BE2C (cell line): Measurements from ENCODE around the gene SMIM29.

Experiments
- DNase-seq: peaks from one replicate; pipeline ENCODE4 v3.0.0-alpha.2; 2020
- H3K27me3 ChIP-seq: fragments of 250-450 bp; sonication (Bioruptor Pico); 2 replicates; pipeline ENCODE4 v1.5.1; 2020; ENCODE audit warnings: mild to moderate bottlenecking
- H3K36me3 ChIP-seq: fragments of 250-450 bp; sonication (Bioruptor Pico); 2 replicates; pipeline ENCODE4 v1.5.1; 2020; ENCODE audit warnings: mild to moderate bottlenecking
- H3K4me1 ChIP-seq: fragments of 250-450 bp; sonication (Bioruptor Pico); 2 replicates; pipeline ENCODE4 v1.5.1; 2020
- H3K4me3 ChIP-seq: 2 replicates; pipeline ENCODE4 v1.5.1; 2011; ENCODE audit warnings: low read depth, low read length
- H3K9me3 ChIP-seq: fragments of 250-450 bp; sonication (Bioruptor Pico); 2 replicates; pipeline ENCODE4 v1.5.1; 2020
- CTCF ChIP-seq: IDR thresholded peaks from 2 replicates; pipeline ENCODE4 v1.5.1; 2012; ENCODE audit warnings: mild to moderate bottlenecking, low read depth, low read length

Gene SMIM29

GRCh38 chr6:34285448-34286164, 36.8 kb upstream of the SMIM29 start:
- Histone ChIP-seq H3K4me1 (no peaks in the 10 kb centered on the region), H3K27me3 (no peaks in the 10 kb centered on the region), H3K4me3 (no peak overlapping the region), H3K9me3 (no peaks in the 10 kb centered on the region), H3K36me3 (peaks cover 28% of the 10 kb centered on the region)
- no peak for TF ChIP-seq CTCF
- DNase-seq: no peak

GRCh38 chr6:34284563-34285447, 36.0 kb upstream of the SMIM29 start:
- Histone ChIP-seq H3K27me3 (no peaks in the 10 kb centered on the region), H3K4me1 (no peaks in the 10 kb centered on the region), H3K9me3 (no peaks in the 10 kb centered on the region), H3K36me3 (peaks cover 32% of the 10 kb centered on the region), H3K4me3 (no peak overlapping the region)
- no peak for DNase-seq
- TF ChIP-seq CTCF: no peak

- no peak for DNase-seq
- H3K36me3 ChIP-seq: peaks cover 35% of the 10 kb centered on the region
These were observed 33.0 kb upstream of the SMIM29 start for GRCh38 chr6:34281702-34282334.

GRCh38 chr6:34280216-34280615, 31.4 kb upstream of the SMIM29 start:
- H3K27me3 ChIP-seq: no peaks in the 10 kb centered on the region
- no peaks in the 10 kb centered on the region for H3K9me3 ChIP-seq
- TF ChIP-seq CTCF: no peak
- H3K4me1 ChIP-seq: no peaks in the 10 kb centered on the region
- no peak for DNase-seq
- H3K4me3 ChIP-seq: no peak overlapping the region
- peaks cover 35% of the 10 kb centered on the region for H3K36me3 ChIP-seq

More at GRCh38 chr6:34281702-34282334, 33.0 kb upstream of the SMIM29 start:
- no peak overlapping the region for H3K4me3 ChIP-seq
- no peak for TF ChIP-seq CTCF
- H3K9me3 ChIP-seq: no peaks in the 10 kb centered on the region
- H3K4me1 ChIP-seq: no peaks in the 10 kb centered on the region
- no peaks in the 10 kb centered on the region for H3K27me3 ChIP-seq

GRCh38 chr6:34278833-34279232, 30.0 kb upstream of the SMIM29 start:
- H3K36me3 ChIP-seq: peaks cover 23% of the 10 kb centered on the region
- no peak overlapping the region for H3K4me3 ChIP-seq
- H3K27me3 ChIP-seq: no peaks in the 10 kb centered on the region
- no peaks in the 10 kb centered on the region for H3K4me1 ChIP-seq
- H3K9me3 ChIP-seq: no peaks in the 10 kb centered on the region
- TF ChIP-seq CTCF: no peak
- DNase-seq: no peak
